Thyroid gland (tissue), 4 donors: ENCODE data around the gene MICAL3.

Experiments used
- CTCF ChIP-seq, 6 experiments: fragments of 200-600 bp in 3 of 6; fragments of 450-650 bp in 3 of 6; sonication (generic) in 3 of 6; IDR thresholded peaks; one replicate each; pipeline ENCODE4 v1.5.1; 2016 to 2019; ENCODE audit warnings: antibody characterized with exemption in 6 of 6, mild to moderate bottlenecking in 2 of 6, inconsistent platforms in 1 of 6, moderate library complexity in 1 of 6
- POLR2A ChIP-seq, 2 donors: fragments of 450-650 bp; IDR thresholded peaks; one replicate each; pipeline ENCODE4 v1.6.1; 2017; ENCODE audit warnings: antibody characterized with exemption in 2 of 2, mild to moderate bottlenecking in 2 of 2, moderate library complexity in 1 of 2

GRCh38 chr22:18010266-18010665 is 14.1 kb downstream of the MICAL3 start:
- no peak for TF ChIP-seq CTCF (IDR thresholded peaks at IDR 0.05)
- TF ChIP-seq POLR2A (IDR thresholded peaks at IDR 0.05), result no peak
